ENCODE measurements around the gene CREG1.

The CREG1 gene

DNA sequence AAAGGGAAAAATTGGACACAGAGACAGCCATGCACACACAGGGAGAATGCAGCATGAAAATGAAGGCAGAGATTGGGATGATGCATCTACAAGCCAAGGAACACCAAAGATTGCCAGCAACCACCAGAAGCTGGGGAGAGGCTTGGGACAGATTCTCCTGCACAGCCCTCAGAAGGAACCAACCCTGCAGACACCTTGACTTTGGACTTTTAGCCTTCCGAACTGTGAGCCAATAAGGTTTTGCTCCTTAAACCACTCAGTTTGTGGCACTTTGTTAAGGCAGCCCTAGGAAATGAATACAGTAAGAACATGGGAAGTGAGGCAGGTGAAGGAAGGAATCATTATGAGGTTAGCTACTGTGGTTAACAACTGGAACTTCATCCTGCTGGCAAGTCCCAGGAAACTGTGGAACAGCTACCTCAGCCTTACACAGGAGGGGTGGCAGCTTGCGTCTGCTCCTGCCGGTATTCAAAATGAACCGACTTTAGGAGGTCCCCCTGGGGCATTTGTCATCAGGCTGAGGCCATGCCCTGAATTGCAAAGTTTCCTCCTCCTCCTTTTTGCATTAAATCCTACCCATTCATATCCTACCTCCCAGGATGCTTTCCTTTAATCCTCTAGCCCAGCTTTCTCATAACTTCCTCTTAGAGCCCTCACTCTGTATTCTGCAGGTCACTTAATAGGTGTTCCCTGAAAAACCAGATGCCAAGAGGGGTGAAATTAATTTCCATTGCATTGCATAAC is 50.7 kb downstream of the CREG1 start:
- DNase-seq: no peak

DNA sequence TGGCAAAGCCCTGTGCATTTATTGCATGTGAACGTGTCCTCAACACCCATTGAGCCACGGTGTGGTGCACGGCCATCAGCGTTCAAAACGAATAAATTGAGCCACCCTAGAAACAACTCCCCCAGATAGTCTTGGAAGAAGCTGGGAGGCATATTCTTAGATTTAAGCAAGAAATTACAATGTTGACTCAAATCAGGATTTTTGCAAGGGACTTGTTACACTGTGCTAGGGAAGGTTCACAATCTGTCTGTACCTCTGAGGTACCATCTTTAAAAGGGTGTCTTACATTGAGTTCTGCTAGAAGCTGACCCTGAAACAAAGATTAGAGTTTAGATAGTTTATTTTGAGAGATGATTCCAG is 51.4 kb downstream of the CREG1 start:
- no peak for DNase-seq

DNA sequence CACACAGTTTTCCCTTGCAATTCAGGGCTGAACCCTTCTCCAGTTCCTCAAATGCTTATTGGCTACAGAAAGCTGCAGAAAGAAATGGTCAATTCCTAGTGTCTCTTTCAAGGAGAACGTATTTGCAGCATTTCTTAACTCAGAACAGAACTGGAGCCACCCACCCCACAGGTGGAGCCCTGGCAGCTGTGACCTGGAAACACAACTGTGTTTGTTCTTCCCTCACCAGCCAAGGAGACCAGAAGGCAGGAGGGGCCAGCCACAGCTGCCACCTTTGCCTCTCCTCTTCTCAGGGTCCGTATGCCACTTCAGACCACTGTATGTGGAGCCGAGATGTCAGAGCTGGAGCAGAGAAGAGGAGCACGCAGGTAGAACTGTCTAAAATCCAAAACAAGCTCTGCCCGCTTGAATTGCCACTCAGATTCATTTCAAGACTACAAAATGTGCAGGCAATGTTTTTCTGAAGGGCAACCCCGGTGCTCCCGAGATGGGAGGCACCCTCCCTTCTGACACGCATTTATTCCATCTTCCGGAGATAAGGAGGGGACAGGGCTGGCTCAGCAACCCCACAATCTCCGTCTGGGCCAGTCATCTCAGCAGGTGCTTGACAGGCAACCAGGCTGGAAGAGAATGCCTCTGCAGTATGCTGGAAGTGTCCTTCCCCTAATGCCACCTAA is 51.9 kb downstream of the CREG1 start:
- DNase-seq: no peak

DNA sequence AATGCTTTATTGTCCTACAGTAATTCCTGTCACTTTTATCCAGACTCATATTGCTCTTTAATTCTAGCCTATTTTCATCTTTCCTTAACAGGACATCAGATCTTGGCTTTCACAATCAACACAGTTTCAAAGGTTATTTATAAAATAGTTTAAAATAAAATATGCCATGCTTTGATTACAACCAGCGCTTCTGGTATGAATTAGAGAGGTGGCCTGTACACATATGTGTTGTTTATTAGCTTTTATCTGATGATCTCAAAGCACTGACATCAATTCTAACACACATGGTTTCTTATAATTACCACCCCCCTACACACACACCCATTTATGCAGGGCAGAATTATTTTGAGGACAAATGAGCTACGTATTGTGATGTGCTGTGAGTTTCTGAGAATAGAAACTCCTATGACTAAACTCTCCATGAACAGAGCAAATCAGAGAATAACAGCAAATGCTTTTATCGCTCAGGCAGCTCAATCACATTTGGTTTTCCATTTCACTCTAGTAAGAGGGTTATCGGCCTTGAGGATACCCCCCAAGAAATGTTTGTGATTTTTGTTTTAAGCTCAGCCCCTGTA is 53.2 kb downstream of the CREG1 start:
- no peak for DNase-seq

DNA sequence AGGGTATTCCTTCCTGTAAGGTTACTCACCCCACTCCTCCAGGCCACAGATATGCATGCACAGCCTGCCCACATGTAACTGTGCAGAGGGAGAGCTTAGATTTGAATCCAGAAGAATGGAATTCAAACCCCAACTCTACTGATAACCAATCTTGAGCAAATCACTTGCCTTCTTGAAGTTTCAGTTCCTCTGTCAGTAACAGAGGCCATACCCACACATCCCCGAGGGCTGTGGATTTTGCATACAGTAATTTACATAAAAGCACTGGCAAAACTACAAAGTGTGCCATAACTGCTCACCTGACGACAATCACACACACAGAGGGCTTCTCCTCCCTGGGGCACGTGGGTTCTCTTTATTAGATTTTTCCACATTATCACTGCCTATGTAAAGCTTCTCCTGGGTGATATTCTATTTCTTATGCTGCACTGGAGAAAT is 53.9 kb downstream of the CREG1 start:
- peak in 1 of 2 donors; percentile 48 for DNase-seq

DNA sequence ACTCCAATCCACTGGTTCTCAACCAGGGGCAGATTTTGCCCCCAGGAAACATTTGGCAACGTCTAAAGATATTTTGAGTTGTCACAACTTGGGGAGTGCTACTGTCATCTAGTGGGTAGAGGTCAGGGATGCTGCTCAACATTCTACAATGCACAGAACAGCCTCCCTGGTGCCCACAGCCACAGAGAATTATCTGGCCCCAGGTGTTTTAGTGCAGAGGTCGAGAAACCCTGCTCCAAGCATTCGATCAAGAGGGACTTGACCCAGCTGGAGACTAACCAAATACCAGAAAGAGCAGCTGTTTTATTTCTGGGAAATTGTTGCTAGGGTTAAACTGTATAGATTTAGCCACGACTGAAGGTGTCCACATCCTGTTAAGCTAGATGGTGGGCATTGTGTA is 54.5 kb downstream of the CREG1 start:
- no peak for DNase-seq

DNA sequence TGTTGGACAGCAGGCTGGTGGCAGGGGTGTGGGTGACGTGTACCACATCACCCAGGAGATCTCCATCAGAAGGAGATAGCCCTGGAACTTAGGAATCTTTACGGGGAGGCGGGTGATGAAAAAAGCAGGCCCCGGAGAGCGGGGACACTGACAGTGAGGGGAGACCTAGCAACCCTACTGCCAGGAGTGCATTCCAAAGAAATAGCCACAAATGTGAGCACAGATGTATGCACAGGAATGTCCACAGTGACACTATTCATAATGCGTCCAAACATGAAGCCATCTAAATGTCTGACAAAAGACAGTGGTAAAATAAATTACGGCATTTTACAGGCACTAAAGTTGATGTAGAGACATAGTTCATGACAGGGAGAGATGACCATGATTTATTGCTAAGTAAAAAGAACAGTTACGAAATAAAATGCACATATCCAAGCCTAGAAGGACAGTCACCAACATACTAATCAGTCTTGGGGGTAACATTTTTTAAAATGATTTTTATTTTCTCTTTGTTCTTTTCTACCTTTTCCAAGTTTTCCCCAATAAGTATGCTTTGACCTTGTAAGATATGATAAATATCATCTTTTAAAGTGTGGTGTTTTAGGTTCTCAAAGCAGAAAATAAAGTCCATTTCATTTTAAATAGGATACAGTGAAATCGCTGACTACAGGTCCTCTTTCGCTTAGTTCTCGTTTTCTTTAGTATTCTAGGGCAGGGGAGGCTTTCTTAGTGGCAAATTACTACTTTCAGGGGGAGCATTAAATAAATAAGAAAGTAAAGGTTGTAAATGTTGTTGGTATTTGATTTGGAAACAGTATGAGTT is 56.6 kb downstream of the CREG1 start:
- DNase-seq: no peak

DNA sequence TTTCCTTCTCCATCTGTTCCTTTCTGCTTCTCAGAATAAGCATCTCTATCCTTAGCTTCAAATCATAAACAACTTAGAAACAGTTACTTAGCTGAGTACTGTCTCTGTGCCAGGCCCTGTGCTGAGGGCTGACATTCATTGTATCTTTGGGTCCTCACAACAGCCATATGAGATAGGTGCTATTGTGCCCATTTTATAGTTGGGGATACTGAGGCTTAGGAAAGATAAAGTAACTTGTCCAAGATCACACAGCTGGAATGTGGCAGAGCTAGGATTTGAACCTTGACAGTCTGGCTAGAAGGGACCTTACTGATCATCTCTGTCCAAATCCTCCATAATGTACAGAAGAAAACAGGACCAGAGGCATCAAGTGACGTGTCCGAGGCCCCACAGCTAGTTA is 60.2 kb downstream of the CREG1 start:
- DNase-seq: no peak

DNA sequence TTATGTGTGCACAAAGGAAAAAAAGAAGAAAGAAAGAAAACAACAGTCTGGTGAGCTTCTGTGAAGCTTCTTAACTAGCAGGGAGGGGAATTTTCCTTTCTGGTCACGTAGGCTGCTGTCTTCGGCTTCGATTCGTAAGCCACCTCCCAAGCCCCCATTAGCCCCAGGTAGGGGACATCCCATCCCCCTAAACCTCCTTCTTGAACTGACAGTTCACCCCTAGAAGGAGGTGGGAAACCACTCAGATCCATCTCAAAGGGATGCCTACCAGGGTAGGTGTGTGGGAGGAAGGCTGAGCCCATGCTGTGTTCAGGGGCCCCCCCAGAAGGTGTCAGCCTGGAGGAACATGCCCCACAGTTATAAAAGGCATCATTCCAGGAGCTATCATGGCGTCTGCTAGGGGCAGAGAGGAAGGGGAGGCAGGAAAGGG is 61.1 kb downstream of the CREG1 start:
- peak; percentile 48 to 52 for DNase-seq

DNA sequence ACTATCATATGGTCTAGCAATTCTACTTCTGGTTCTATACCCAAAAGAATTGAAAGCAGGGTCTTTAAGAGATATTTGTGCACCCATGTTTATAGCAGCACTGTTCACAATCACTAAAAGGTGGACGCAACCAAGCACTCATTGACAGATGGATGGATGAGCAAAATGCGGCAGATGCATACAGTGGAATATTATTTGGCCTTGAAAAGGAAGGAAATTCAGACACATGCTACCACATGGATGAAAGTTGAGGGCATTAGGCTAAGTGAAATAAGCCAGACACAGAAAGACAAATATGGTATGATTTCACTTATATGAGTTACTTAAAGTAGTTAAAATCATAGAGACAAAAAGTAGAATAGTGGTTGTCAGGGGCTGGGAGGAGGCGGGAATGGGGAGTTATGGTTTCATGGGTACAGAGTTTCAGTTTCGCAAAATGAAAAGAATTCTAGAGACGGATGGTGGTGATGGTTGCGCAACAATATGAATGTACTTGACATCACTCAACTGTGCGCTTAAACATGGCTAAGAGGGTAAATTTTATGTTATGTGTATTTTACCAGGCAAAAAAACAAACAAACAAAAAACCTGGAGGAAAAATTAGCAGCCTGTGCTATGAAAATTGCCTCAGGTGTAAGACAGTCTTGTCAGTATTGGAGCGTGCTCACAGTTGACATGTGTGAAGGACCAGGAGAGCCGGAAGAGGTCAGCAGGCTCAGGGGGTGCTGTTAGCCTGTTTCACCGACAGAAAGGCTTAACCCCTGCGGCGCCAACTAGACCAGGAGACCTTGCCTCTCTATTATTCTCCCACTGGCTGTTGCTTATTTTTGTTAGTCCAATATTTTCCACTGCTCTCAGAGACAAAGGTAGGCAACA is 61.7 kb downstream of the CREG1 start:
- DNase-seq: peak in 1 of 2 donors; percentile 42
